Kidney (tissue), 14 donors: ENCODE measurements around the gene CACNB2. TPM values are rescaled to one million over a fixed set of nuclear protein-coding genes. Genes with fewer than 3 reads are reported as not detected.

Source experiments
- DNase-seq, 5 donors: peaks; one replicate each; pipeline ENCODE4 v3.0.0-alpha.2; 2013 to 2020
- FAIRE-seq: peaks from 2 replicates; lab custom pipeline; 2012; peaks lifted over from hg19 to GRCh38; lab: Jason Lieb, UNC
- H3K27ac ChIP-seq, 2 donors: one replicate each; pipeline ENCODE4 v1.7.0; 2013; ENCODE audit warnings: low read depth in 2 of 2, low read length in 2 of 2, inconsistent platforms in 1 of 2
- H3K27me3 ChIP-seq: one replicate; pipeline ENCODE4 v1.7.1; 2013; ENCODE audit warnings: low read length, inconsistent platforms; ENCODE audit not compliant: control insufficient read depth, insufficient read depth
- H3K36me3 ChIP-seq, 3 donors: one replicate each; pipeline versions ENCODE4 v1.7.0 to v1.7.1; 2013; ENCODE audit warnings: low read length in 3 of 3, control low read depth in 1 of 3, inconsistent platforms in 1 of 3; ENCODE audit not compliant: insufficient read depth in 3 of 3, control insufficient read depth in 2 of 3
- H3K4me1 ChIP-seq, 3 donors: one replicate each; pipeline versions ENCODE4 v1.7.0 to v1.7.1; 2013; ENCODE audit warnings: low read length in 3 of 3, inconsistent platforms in 1 of 3, low read depth in 1 of 3; ENCODE audit not compliant: control insufficient read depth in 2 of 3, insufficient read depth in 2 of 3
- H3K4me3 ChIP-seq, 3 donors: one replicate each; pipeline versions ENCODE4 v1.7.0 to v1.8.1; 2013; ENCODE audit warnings: low read length in 3 of 3, control low read depth in 1 of 3, inconsistent platforms in 1 of 3
- H3K9ac ChIP-seq, 3 donors: one replicate each; pipeline versions ENCODE4 v1.7.0 to v1.7.1; 2013; ENCODE audit warnings: low read length in 3 of 3, control low read depth in 1 of 3, inconsistent platforms in 1 of 3
- H3K9me3 ChIP-seq, 3 donors: one replicate each; pipeline versions ENCODE4 v1.7.0 to v1.7.1; 2013; ENCODE audit warnings: low read length in 3 of 3, control low read depth in 1 of 3, inconsistent platforms in 1 of 3; ENCODE audit not compliant: control insufficient read depth in 2 of 3, insufficient read depth in 1 of 3
- CTCF ChIP-seq: IDR thresholded peaks from 3 replicates; pipeline ENCODE4 v1.5.1; 2012; ENCODE audit warnings: mild to moderate bottlenecking, moderate library complexity, borderline replicate concordance; ENCODE audit not compliant: insufficient read depth; ENCODE audit errors: extremely low read depth
- intact Hi-C: fragments of 100-400 bp; cut with DNase I; formaldehyde crosslinking; loops from one replicate; pipeline ENCODE4 v1.11.1; 2022
- polyA plus RNA-seq: library from polyadenylated mRNA; stranded (reverse); fragments of 350-450 nt; fragmentation: Illumina TruSeq; extraction: RNeasy Lipid Tissue Mini Kit (QIAGEN cat#74804); gene quantifications from one replicate; pipeline ENCODE4 v1.2.3, GENCODE V29; 2014; ENCODE audit warnings: low read depth, low replicate concordance; ENCODE audit not compliant: insufficient read depth
- total RNA-seq: library from RNA; stranded (reverse); fragmentation: NEBNext Ultra II Directional; extraction: Animal tissue kit (Norgen Biotek cat#: 25700); gene quantifications from one replicate; pipeline ENCODE4 v1.2.1, GENCODE V29; 2021
- donor health status: control.
- donor health status: control.
- donor health status: control.
- donor health status: control.
- donor health status: control.
- donor health status: DM: yes; HTN: yes; CAD: no.
- donor health status: Normal renal cell carcinoma (clear cell type).

CACNB2 gene
- total and polyA plus RNA-seq, 2 donors from 2014 or later: 2.8 TPM

- H3K36me3 ChIP-seq: peaks cover 8 to 13% (median 12%) of the 10 kb centered on the region in 3 donors
- peaks cover 0 to 11% (median 2%) of the 10 kb centered on the region in 3 donors for H3K9me3 ChIP-seq
- no peak for DNase-seq
- H3K9ac ChIP-seq: no peak overlapping the region
- no peak for TF ChIP-seq CTCF
- H3K27ac ChIP-seq: no peak overlapping the region
- no peak overlapping the region for H3K4me3 ChIP-seq
- no peaks in the 10 kb centered on the region for H3K27me3 ChIP-seq
- intact Hi-C loops: no loop called here
- FAIRE-seq: no peak
- H3K4me1 ChIP-seq: no peaks in the 10 kb centered on the region
Measured at GRCh38 chr10:18554479-18554878, 414.3 kb downstream of the CACNB2 start.

DNA sequence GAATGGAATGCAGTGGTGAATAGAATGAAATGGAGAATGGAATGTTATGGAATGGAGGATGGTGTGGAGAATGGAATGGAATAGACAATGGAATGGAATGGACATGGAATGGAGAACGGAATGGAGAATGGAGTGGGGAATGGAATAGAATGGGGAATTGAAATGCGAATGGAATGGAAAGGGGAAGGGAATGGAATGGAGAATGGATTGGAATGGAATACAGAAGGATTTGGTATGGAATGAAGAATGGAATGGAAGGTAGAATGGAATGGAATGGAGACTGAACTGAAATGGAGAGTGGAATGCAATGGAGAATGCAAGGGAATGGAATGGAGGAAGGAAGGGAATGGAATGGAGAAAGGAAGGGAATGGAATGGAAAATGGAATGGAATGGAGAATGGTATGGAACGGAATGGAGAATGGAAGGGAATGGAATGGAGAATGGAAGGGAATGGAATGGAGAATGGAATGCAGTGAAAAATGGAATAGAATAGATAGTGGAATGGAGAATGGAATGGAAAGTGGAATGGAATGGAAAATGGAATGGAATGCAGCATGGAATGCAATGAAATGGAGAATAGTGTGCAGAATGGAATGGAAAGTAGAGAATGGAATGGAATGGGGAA lies 416.4 kb downstream of the CACNB2 start:
- intact Hi-C loops: no loop called here
- H3K36me3 ChIP-seq: peaks cover 10 to 23% (median 17%) of the 10 kb centered on the region in 3 donors
- no peak for TF ChIP-seq CTCF

DNA sequence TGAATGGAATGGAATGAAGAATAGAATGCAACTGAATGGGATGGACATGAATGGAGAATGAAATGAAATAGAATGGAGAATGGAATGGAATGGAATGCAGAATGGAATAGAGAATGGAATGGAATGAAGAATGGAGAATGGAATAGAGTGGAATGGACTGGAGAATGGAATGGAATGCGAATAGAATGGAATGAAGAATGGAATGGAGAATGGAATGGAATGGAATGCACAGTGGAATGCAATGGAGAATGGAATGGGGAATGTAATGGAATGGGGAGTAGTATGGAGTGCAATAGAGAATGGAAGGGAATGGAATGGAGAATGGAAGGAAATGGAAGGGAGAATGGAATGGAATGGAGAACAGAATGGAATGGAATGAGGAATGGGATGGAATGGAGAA lies 417.7 kb downstream of the CACNB2 start:
- H3K9me3 ChIP-seq: peaks cover 0 to 16% (median 2%) of the 10 kb centered on the region in 3 donors
- DNase-seq (no peak), FAIRE-seq (no peak)
- no peaks in the 10 kb centered on the region for H3K27me3 ChIP-seq
- H3K9ac ChIP-seq: no peak overlapping the region
- H3K36me3 ChIP-seq: peaks cover 10 to 23% (median 17%) of the 10 kb centered on the region in 3 donors
- intact Hi-C loops: no loop called here
- H3K27ac ChIP-seq: no peak overlapping the region
- H3K4me1 ChIP-seq: no peaks in the 10 kb centered on the region
- H3K4me3 ChIP-seq: no peak overlapping the region
- no peak for TF ChIP-seq CTCF

More for the DNA sequence above, 416.4 kb downstream of the CACNB2 start:
- H3K27ac ChIP-seq: no peak overlapping the region
- DNase-seq (no peak), FAIRE-seq (no peak)
- no peak overlapping the region for H3K4me3 ChIP-seq
- H3K9ac ChIP-seq: no peak overlapping the region
- peaks cover 0 to 16% (median 2%) of the 10 kb centered on the region in 3 donors for H3K9me3 ChIP-seq
- no peaks in the 10 kb centered on the region for H3K27me3 ChIP-seq
- H3K4me1 ChIP-seq: no peaks in the 10 kb centered on the region
